SH-SY5Y (cell line): ENCODE data around the gene CFAP97D2.

ENCODE experiments used
- GATA2 ChIP-seq: IDR thresholded peaks from 2 replicates; pipeline ENCODE4 v1.6.1; 2011; ENCODE audit warnings: mild to moderate bottlenecking, low read depth, low read length
- GATA3 ChIP-seq: IDR thresholded peaks from 2 replicates; pipeline ENCODE4 v1.6.1; 2011; ENCODE audit warnings: low read depth, mild to moderate bottlenecking, low read length, moderate library complexity

DNA sequence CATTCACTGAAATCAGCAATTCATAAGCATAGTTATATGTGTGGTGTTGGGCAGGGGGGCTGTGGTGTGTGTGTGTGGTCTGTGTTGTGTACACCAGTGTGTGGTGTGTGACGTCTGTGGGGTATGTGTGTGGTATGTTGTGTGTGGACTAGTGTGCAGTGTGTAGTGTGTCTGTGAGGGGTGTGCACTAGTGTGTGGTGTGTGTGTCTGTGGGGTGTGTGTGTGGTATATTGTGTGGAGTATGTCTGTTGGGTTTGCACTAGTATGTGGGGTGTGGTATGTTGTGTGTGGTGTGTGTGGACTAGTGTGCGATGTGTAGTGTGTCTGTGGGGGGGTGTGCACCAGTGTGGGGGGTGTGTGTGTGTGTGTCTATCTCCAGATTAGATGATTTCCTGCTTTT, 48.5 kb downstream of the CFAP97D2 start:
- TF ChIP-seq GATA2 (no peak), GATA3 (no peak)
